ENCODE data around the gene MCHR1.

Gene MCHR1

GRCh38 chr22:40721266-40721665 is 42.0 kb downstream of the MCHR1 start:
- no peak for TF ChIP-seq GATA2 (IDR thresholded peaks at IDR 0.05; ENCODE audit: low read depth, low read length)
- TF ChIP-seq GATA3 (IDR thresholded peaks at IDR 0.05; ENCODE audit: low read depth, low read length) = no peak

GRCh38 chr22:40723396-40723933 is 44.2 kb downstream of the MCHR1 start:
- TF ChIP-seq GATA3 (IDR thresholded peaks at IDR 0.05; ENCODE audit: low read depth, low read length) (no peak), GATA2 (IDR thresholded peaks at IDR 0.05; ENCODE audit: low read depth, low read length) (no peak)

GRCh38 chr22:40726514-40726913 is 47.2 kb downstream of the MCHR1 start:
- no peak for TF ChIP-seq GATA3 (IDR thresholded peaks at IDR 0.05; ENCODE audit: low read depth, low read length)
- TF ChIP-seq GATA2 (IDR thresholded peaks at IDR 0.05; ENCODE audit: low read depth, low read length) = no peak

GRCh38 chr22:40727070-40727963 is 48.0 kb downstream of the MCHR1 start:
- TF ChIP-seq GATA2 (IDR thresholded peaks at IDR 0.05; ENCODE audit: low read depth, low read length) (no peak), GATA3 (IDR thresholded peaks at IDR 0.05; ENCODE audit: low read depth, low read length) (no peak)

- TF ChIP-seq GATA2 (IDR thresholded peaks at IDR 0.05; ENCODE audit: low read depth, low read length) = no peak
- TF ChIP-seq GATA3 (IDR thresholded peaks at IDR 0.05; ENCODE audit: low read depth, low read length) = no peak
Observed at GRCh38 chr22:40727964-40728615, 48.8 kb downstream of the MCHR1 start.

GRCh38 chr22:40728731-40729189 is 49.5 kb downstream of the MCHR1 start:
- TF ChIP-seq GATA2 (IDR thresholded peaks at IDR 0.05; ENCODE audit: low read depth, low read length) = no peak
- no peak for TF ChIP-seq GATA3 (IDR thresholded peaks at IDR 0.05; ENCODE audit: low read depth, low read length)

- TF ChIP-seq GATA2 (IDR thresholded peaks at IDR 0.05; ENCODE audit: low read depth, low read length) = no peak
- TF ChIP-seq GATA3 (IDR thresholded peaks at IDR 0.05; ENCODE audit: low read depth, low read length) = no peak
Observed at GRCh38 chr22:40729284-40729683, 50.0 kb downstream of the MCHR1 start.

All from SH-SY5Y (cell line).